Trophoblast cell (in vitro differentiated cells and primary cell): Measurements from ENCODE around the gene CDKN2C.

Experiments used
- DNase-seq, 2 donors: peaks; one replicate each; pipeline ENCODE4 v3.0.0-alpha.2; 2016
- H2AFZ ChIP-seq: 2 replicates; pipeline ENCODE4 v1.6.1; 2013; ENCODE audit warnings: low read length, moderate library complexity, mild to moderate bottlenecking; ENCODE audit not compliant: insufficient read depth, poor library complexity
- H2AK5ac ChIP-seq: 2 replicates; pipeline ENCODE4 v1.6.1; 2013; ENCODE audit warnings: mild to moderate bottlenecking, low read length
- H2BK120ac ChIP-seq: 2 replicates; pipeline ENCODE4 v1.6.1; 2013; ENCODE audit warnings: low read length, mild to moderate bottlenecking, moderate library complexity; ENCODE audit not compliant: insufficient read depth, poor library complexity
- H2BK12ac ChIP-seq: 2 replicates; pipeline ENCODE4 v1.6.1; 2013; ENCODE audit warnings: mild to moderate bottlenecking, low read length, moderate library complexity
- H2BK5ac ChIP-seq: 2 replicates; pipeline ENCODE4 v1.6.1; 2013; ENCODE audit warnings: low read length, low read depth, moderate library complexity, mild to moderate bottlenecking; ENCODE audit not compliant: poor library complexity
- H3K14ac ChIP-seq: 2 replicates; pipeline ENCODE4 v1.6.1; 2013; ENCODE audit warnings: mild to moderate bottlenecking, low read length
- H3K18ac ChIP-seq: 2 replicates; pipeline ENCODE4 v1.6.1; 2013; ENCODE audit warnings: mild to moderate bottlenecking, low read length
- H3K23ac ChIP-seq: 2 replicates; pipeline ENCODE4 v1.6.1; 2013; ENCODE audit warnings: low read length
- H3K27ac ChIP-seq: 2 replicates; pipeline ENCODE4 v1.5.1; 2013; ENCODE audit warnings: low read depth, mild to moderate bottlenecking, inconsistent platforms, low read length, moderate library complexity
- H3K27me3 ChIP-seq: 2 replicates; pipeline ENCODE4 v1.6.1; 2013; ENCODE audit warnings: inconsistent platforms, mild to moderate bottlenecking, low read length, moderate library complexity; ENCODE audit not compliant: insufficient read depth
- H3K36me3 ChIP-seq, 2 experiments: 1 replicate in 1 of 2; 2 replicates in 1 of 2; pipeline ENCODE4 v1.6.1; 2013; ENCODE audit warnings: low read length in 2 of 2, mild to moderate bottlenecking in 2 of 2, moderate library complexity in 1 of 2; ENCODE audit not compliant: insufficient read depth in 2 of 2, control insufficient read depth in 1 of 2
- H3K4ac ChIP-seq: 2 replicates; pipeline ENCODE4 v1.6.1; 2013; ENCODE audit warnings: low read depth, mild to moderate bottlenecking, low read length, moderate library complexity
- H3K4me1 ChIP-seq, 2 experiments: 1 replicate in 1 of 2; 2 replicates in 1 of 2; pipeline ENCODE4 v1.6.1; 2013; ENCODE audit warnings: low read length in 2 of 2, mild to moderate bottlenecking in 2 of 2, moderate library complexity in 1 of 2; ENCODE audit not compliant: insufficient read depth in 2 of 2, control insufficient read depth in 1 of 2
- H3K4me2 ChIP-seq: 2 replicates; pipeline ENCODE4 v1.6.1; 2013; ENCODE audit warnings: inconsistent platforms, mild to moderate bottlenecking, low read length, moderate library complexity
- H3K4me3 ChIP-seq: 2 replicates; pipeline ENCODE4 v1.5.1; 2013; ENCODE audit warnings: mild to moderate bottlenecking, low read depth, low read length, inconsistent platforms
- H3K79me1 ChIP-seq: one replicate; pipeline ENCODE4 v1.6.1; 2013; ENCODE audit warnings: low read length
- H3K79me2 ChIP-seq: 2 replicates; pipeline ENCODE4 v1.6.1; 2013; ENCODE audit warnings: low read length, mild to moderate bottlenecking; ENCODE audit not compliant: control insufficient read depth, insufficient read depth, poor library complexity
- H3K9ac ChIP-seq: 2 replicates; pipeline ENCODE4 v1.6.1; 2013; ENCODE audit warnings: mild to moderate bottlenecking, low read length
- H3K9me3 ChIP-seq: 2 replicates; pipeline ENCODE4 v1.6.1; 2013; ENCODE audit warnings: low read depth, mild to moderate bottlenecking, control low read depth, inconsistent platforms, low read length; ENCODE audit not compliant: insufficient read depth
- H4K12ac ChIP-seq: 2 replicates; pipeline ENCODE4 v1.6.1; 2013; ENCODE audit warnings: low read depth, mild to moderate bottlenecking, low read length, moderate library complexity
- H4K8ac ChIP-seq: 2 replicates; pipeline ENCODE4 v1.6.1; 2013; ENCODE audit warnings: low read depth, mild to moderate bottlenecking, low read length, moderate library complexity
- H4K91ac ChIP-seq: one replicate; pipeline ENCODE4 v1.6.1; 2013; ENCODE audit warnings: low read depth, mild to moderate bottlenecking, low read length, moderate library complexity
- WGBS: extraction: QIAGEN DNeasy Blood & Tissue Kit; methylation state at CpG from one replicate; pipeline ENCODE4 v1.1.7; 2013; ENCODE audit warnings: missing lambda C conversion rate; ENCODE audit not compliant: insufficient read length, insufficient coverage; ENCODE audit errors: extremely low coverage; 5-methylcytosine and 5-hydroxymethylcytosine counted together

Gene CDKN2C

DNA sequence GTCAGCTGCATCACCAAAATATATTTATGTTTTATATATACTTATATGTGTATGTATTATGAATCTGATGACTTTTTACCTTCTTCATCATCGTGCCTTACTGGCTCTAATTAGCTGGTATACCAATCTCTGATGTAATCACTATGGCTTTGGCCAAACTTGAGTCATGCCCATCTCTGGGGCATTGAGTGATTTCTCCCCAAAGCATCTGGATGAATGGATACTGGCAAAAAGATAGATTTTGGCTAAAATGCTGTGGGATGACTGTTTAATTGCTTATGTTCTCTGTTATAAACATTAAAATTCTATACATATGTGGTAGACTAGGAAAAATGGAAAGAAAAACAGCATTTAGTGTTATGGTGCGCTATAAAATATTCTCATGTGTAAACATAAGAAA is 19.6 kb downstream of the CDKN2C start:
- WGBS: no CpG with 5 or more reads among the region's 2 CpGs
- no peak overlapping the region for H3K9ac ChIP-seq

DNA sequence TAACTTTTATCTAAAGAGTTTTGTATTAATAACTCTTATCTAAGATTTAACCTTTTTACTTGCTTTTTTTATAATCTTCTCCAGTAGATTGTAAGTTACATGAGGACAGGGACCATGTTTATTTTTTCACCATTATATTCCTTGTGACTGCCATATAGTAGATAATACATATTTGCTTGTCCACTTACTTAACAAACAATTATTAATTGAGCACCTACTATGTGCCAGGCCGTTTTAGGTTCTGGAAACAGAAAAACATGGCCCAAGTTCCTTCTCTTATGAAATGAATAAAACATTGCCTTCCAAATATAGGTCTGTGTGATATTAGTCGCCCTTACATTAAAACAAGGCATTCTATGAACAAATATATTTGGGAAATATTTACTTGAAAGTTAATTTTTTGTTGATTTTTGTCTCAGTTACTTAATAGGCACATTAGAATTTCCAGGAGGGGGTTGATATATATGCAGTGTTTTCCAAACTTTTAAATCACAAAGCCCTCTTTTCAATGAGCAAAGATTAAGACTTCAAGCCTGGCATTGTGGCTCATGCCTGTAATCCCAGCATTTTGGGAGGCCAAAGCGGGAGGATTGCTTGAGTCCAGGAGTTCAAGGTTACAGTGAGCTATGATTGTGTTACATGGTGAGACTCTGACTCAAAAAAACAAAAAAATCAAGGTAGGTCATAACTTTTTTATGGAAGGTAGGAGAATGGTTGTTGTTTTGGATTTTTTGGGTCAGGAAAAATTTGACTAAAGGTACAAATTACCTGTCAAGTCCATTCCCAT is 22.7 kb downstream of the CDKN2C start:
- Histone ChIP-seq H3K4me3 (no peak overlapping the region), H2AFZ (no peak overlapping the region), H2BK12ac (no peak overlapping the region), H3K9ac (no peak overlapping the region), H3K18ac (no peak overlapping the region), H3K79me1 (no peaks in the 10 kb centered on the region), H3K36me3 (no peaks in the 10 kb centered on the region), H2BK120ac (no peak overlapping the region), H4K12ac (no peak overlapping the region), H3K4ac (no peak overlapping the region), H3K27ac (no peak overlapping the region), H4K8ac (no peak overlapping the region), H2AK5ac (no peak overlapping the region), H3K4me1 (no peaks in the 10 kb centered on the region), H2BK5ac (no peak overlapping the region), H3K23ac (no peak overlapping the region), H3K79me2 (no peaks in the 10 kb centered on the region), H3K14ac (no peak overlapping the region), H3K4me2 (no peak overlapping the region), H4K91ac (no peak overlapping the region), H3K27me3 (no peaks in the 10 kb centered on the region), H3K9me3 (no peaks in the 10 kb centered on the region)
- WGBS: no CpG with 5 or more reads among the region's 3 CpGs
- DNase-seq: no peak

More for the DNA sequence above, 19.6 kb downstream of the CDKN2C start:
- H3K79me2 ChIP-seq: no peaks in the 10 kb centered on the region
- no peak overlapping the region for H4K8ac ChIP-seq
- H2BK120ac ChIP-seq: no peak overlapping the region
- no peak overlapping the region for H3K4ac ChIP-seq
- H3K18ac ChIP-seq: no peak overlapping the region
- H3K9me3 ChIP-seq: no peaks in the 10 kb centered on the region
- H3K27me3 ChIP-seq: no peaks in the 10 kb centered on the region
- H3K36me3 ChIP-seq: no peaks in the 10 kb centered on the region
- H4K91ac ChIP-seq: no peak overlapping the region
- H3K4me1 ChIP-seq: no peaks in the 10 kb centered on the region
- H2AFZ ChIP-seq: no peak overlapping the region
- H3K14ac ChIP-seq: no peak overlapping the region
- H2AK5ac ChIP-seq: no peak overlapping the region
- H2BK5ac ChIP-seq: no peak overlapping the region
- H3K27ac ChIP-seq: no peak overlapping the region
- H2BK12ac ChIP-seq: no peak overlapping the region
- no peaks in the 10 kb centered on the region for H3K79me1 ChIP-seq
- no peak overlapping the region for H3K23ac ChIP-seq
- no peak for DNase-seq
- no peak overlapping the region for H3K4me2 ChIP-seq
- no peak overlapping the region for H4K12ac ChIP-seq
- H3K4me3 ChIP-seq: no peak overlapping the region

DNA sequence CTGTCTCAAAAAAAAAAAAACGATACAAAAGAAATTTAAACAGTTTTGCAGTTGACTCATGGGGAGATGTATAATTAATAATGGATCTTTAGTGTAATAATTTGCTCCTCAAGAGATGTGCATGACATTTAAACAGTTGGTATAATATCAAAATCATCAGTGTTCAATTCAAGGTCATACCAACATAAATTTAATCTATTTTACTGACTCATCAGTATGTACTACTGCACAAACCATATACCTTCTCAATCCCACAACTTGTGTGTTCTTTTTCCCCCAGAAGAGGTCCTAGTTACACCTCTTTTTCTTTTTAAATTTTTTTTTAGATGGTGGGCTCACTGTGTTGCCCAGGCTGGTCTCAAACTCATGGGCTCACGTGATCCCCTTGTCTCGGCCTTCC is 23.6 kb downstream of the CDKN2C start:
- Histone ChIP-seq H3K18ac (no peak overlapping the region), H3K79me1 (no peaks in the 10 kb centered on the region), H4K12ac (no peak overlapping the region), H3K4me2 (no peak overlapping the region), H3K27me3 (no peaks in the 10 kb centered on the region), H3K4me3 (no peak overlapping the region), H2AFZ (no peak overlapping the region), H3K9ac (no peak overlapping the region), H3K9me3 (no peaks in the 10 kb centered on the region), H2BK120ac (no peak overlapping the region), H3K4ac (no peak overlapping the region), H2AK5ac (no peak overlapping the region), H4K91ac (no peak overlapping the region), H3K4me1 (no peaks in the 10 kb centered on the region), H3K79me2 (no peaks in the 10 kb centered on the region), H3K27ac (no peak overlapping the region), H4K8ac (no peak overlapping the region), H3K14ac (no peak overlapping the region), H2BK5ac (no peak overlapping the region), H3K23ac (no peak overlapping the region), H3K36me3 (no peaks in the 10 kb centered on the region), H2BK12ac (no peak overlapping the region)
- WGBS: no CpG with 5 or more reads among the region's 3 CpGs
- no peak for DNase-seq

DNA sequence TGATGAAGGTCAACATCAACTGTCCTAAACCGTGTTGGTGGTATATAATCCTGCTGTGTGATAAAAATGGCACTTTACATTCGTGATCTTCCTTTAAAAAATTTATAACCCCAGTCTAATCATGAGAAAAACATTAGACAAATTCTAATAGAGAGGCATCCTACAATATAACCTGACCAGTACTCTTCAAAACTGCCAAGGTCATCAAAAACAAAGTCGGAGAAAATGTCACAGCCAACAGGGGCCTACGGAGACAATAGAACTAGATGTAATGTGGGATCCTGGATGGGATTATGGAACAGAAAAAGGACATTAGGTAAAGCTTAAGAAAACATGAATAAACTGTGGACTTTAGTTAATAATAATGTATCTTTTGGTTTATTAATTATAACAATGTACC is 25.0 kb downstream of the CDKN2C start:
- H3K18ac ChIP-seq: no peak overlapping the region
- no peaks in the 10 kb centered on the region for H3K79me2 ChIP-seq
- H3K4me1 ChIP-seq: no peaks in the 10 kb centered on the region
- no peak overlapping the region for H4K12ac ChIP-seq
- no peak overlapping the region for H3K4ac ChIP-seq
- no peak overlapping the region for H3K4me2 ChIP-seq
- H2BK12ac ChIP-seq: no peak overlapping the region
- DNase-seq: no peak
- no peak overlapping the region for H2BK120ac ChIP-seq
- H3K79me1 ChIP-seq: no peaks in the 10 kb centered on the region
- no peaks in the 10 kb centered on the region for H3K36me3 ChIP-seq
- H3K14ac ChIP-seq: no peak overlapping the region
- no peak overlapping the region for H3K9ac ChIP-seq
- WGBS: no CpG with 5 or more reads among the region's 4 CpGs
- H4K8ac ChIP-seq: no peak overlapping the region
- H2AFZ ChIP-seq: no peak overlapping the region
- no peak overlapping the region for H4K91ac ChIP-seq
- H3K27ac ChIP-seq: no peak overlapping the region
- H2AK5ac ChIP-seq: no peak overlapping the region
- no peaks in the 10 kb centered on the region for H3K27me3 ChIP-seq
- H3K4me3 ChIP-seq: no peak overlapping the region
- no peak overlapping the region for H2BK5ac ChIP-seq
- H3K23ac ChIP-seq: no peak overlapping the region
- no peaks in the 10 kb centered on the region for H3K9me3 ChIP-seq
